Myocyte (in vitro differentiated cells): ENCODE measurements around the gene MAVS. TPM values are rescaled to one million over a fixed set of nuclear protein-coding genes. Genes with fewer than 3 reads are reported as not detected.
"Not testable (repeated sequence)": the region's sequence is repeated elsewhere in the genome, so short reads cannot be mapped to it uniquely, and the experiment has no call there.

Experiments used
- DNase-seq: peaks from one replicate; pipeline ENCODE4 v3.0.0-alpha.2; 2012; ENCODE audit warnings: low read depth
- total RNA-seq: library from RNA; depleted of rRNA; stranded (reverse); fragments of >200 nt; gene quantifications from 2 replicates; pipeline ENCODE4 v1.2.3, GENCODE V29; 2014

MAVS gene
- total RNA-seq, 1 donor from 2014 or later = 21.3 TPM

DNA sequence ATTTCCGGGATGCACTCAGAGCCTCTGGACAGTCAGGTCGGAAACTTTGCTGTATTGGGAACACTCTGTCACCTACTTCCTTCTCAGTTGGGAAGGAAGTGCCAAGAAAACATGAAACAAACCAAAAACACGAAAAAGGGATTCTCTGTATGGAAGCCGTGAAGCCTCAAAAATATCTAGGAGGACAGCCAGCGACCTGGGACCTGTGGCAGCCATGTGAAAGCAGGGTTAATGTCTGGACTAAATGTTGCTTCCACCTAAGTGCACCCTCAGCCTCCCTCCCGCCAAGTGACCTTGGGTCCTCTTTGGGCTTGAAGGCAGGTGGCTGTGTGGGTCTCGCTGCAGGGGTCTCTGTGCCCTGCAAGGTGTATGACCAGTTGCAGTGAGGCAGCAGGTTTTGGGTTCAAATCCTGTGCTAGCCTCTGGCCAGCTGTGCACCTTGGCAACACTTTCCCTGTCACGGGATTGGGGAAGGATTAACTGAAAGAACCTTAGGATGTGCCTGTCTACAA, 851 bp downstream of the MAVS start:
- DNase-seq = no peak

DNA sequence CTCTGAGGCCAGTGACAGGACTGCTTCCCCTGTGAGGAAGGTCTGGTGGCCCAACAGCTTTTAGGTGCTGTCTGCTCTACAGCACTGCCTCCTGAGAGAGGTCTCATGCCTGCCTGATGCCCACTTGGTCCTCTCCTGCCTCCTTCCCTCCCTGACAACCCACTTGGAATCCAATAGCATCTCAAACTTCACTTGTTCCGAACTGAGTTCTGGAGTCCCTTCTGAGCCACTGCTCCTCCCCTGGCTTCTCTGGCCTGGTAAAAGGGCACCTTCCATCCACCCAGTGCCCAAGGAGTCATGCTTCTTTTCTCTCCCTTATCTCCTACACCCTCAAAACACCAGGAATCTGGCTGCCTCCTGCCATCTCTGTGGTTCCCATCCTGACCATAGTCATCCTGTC, 1.9 kb downstream of the MAVS start:
- no peak for DNase-seq

DNA sequence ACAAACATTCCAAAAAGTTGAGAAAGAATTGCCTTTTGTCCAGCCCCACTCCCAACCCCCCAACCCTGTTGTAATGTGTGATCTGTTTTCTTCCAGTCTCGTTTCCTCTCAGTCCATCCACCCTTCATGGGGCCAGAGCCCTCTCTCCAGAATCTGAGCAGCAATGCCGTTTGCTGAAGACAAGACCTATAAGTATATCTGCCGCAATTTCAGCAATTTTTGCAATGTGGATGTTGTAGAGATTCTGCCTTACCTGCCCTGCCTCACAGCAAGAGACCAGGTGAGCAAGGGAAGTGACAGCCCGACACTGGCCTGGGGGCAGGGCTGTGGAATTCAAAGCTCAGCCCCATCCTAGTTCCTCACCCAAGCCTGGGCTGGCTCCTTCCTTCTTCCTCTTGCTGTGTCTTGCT, 7.8 kb downstream of the MAVS start:
- no peak for DNase-seq

DNA sequence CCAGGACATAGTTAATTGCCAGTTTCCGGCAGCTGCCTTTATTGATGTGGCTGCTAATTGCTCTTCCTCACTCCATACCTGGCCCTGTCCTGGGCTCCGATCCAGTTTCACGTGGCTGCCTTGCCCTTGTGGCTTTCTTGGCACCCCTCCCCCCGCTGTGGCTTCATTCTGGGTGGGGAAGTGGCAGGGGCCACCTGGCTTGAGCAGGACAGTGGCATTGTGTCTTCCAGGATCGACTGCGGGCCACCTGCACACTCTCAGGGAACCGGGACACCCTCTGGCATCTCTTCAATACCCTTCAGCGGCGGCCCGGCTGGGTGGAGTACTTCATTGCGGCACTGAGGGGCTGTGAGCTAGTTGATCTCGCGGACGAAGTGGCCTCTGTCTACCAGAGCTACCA, 10.8 kb downstream of the MAVS start:
- no peak for DNase-seq

DNA sequence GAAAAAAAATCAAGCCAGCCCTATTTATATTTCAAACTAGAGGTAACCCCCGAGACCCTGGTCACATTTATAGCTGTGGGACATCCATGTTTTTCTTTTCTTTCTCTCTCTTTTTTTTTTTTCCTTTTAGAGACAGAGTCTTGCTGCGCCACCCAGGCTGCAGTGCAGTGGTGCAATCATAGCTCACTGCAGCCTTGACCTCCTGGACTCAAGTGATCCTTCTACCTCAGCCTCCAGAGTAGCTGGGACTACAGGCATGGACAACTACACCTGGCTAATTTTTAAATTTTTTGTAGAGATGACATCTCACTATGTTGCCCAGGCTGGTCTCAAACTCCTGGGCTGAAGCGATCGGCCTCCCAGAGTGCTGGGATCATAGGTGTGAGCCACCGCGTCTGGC, 12.1 kb downstream of the MAVS start:
- DNase-seq = no peak

DNA sequence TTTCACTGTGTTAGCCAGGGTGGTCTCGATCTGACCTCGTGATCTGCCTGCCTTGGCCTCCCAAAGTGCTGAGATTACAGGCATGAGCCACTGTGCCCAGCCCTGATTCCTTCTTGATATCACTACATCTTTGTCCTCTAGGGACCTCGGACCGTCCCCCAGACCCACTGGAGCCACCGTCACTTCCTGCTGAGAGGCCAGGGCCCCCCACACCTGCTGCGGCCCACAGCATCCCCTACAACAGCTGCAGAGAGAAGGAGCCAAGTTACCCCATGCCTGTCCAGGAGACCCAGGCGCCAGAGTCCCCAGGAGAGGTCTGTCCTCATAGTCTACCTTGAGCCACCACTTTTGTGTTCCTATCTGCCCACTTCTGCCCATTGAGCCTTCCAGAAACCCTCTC, 14.6 kb downstream of the MAVS start:
- DNase-seq = no peak

DNA sequence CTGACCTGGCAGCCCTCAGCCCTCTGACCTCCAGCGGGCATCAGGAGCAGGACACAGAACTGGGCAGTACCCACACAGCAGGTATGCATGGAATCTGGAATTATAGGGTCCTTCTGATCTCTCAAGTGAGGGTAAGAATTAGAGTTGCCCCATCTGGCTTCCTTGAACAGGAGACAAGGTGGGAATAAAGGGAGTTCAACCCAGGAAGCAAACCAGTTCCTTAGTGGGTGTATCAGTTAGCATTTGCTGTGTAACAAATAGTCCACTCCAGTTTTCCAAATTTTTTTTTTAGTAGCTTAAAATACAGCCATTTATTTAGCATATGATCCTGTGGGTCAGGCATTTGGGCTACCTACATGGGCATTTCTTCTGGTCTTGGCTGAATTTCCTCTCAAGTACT, 15.7 kb downstream of the MAVS start:
- no peak for DNase-seq

DNA sequence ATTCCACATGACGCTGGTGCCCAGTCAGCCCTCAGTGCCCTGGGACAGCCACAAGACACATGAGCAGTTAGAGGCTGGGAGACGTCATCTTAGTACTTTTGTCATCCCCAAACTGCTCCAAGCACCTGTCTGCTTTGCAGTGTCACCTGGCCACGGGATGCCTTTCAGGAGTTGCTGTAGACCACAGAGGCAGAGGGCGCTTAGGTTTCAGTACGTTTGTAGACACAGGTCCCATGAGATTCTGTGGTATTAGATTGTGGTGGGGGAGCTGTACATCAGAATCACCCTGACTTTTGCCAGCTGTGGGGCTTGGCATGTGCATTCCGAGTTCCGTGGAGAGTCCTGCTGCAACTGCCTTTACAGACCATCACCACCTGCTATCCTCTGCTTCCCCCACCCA, 16.7 kb downstream of the MAVS start:
- peak; percentile 66 for DNase-seq

DNA sequence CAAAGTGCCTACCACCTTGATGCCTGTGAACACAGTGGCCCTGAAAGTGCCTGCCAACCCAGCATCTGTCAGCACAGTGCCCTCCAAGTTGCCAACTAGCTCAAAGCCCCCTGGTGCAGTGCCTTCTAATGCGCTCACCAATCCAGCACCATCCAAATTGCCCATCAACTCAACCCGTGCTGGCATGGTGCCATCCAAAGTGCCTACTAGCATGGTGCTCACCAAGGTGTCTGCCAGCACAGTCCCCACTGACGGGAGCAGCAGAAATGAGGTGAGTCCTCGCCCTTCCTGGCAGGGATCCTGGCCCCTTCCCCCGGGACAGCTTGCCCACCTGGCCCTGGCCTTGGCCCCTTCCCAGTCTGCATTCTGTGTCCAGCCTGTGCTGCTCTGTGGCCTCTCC, 17.9 kb downstream of the MAVS start:
- no peak for DNase-seq

DNA sequence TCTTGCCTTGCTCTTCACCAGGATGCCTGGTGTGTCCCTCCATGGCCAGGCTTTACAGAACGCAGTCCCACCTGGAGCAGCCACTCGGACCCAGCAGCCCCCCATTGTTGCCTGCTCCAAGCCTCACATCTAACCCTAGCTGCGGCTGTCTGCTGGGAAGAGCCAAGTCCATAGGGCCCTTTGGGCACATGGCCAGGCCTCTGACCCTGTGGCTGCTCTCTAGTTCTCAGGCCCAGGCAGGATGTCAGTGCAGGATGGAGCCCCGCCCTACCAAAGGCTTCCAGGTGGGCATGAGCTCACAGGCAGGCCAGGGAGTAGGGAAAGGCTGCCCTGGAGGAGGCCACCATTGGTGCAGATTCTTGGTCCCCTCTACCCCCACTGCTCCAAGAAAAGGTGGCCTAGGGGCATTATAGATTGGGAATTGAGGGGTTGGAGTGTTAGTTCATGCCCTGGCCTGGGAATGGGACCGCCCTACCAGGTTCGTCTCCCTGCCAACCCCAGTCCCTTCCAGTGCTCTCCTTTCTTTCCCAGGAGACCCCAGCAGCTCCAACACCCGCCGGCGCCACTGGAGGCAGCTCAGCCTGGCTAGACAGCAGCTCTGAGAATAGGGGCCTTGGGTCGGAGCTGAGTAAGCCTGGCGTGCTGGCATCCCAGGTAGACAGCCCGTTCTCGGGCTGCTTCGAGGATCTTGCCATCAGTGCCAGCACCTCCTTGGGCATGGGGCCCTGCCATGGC, 18.7 kb downstream of the MAVS start:
- no peak for DNase-seq

DNA sequence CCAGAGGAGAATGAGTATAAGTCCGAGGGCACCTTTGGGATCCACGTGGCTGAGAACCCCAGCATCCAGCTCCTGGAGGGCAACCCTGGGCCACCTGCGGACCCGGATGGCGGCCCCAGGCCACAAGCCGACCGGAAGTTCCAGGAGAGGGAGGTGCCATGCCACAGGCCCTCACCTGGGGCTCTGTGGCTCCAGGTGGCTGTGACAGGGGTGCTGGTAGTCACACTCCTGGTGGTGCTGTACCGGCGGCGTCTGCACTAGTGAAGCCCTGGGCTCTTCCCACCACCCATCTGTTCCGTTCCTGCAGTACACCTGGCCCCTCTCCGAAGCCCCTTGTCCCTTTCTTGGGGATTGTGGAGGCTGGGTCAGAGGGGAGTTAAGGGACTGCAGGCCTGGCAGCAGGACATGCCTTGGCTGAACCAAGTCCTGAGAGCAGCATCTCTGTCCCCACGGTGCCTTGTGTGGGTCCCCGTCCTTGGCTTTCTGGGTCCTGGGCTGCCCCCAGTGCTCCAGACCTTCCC, 19.3 kb downstream of the MAVS start:
- DNase-seq = no peak

DNA sequence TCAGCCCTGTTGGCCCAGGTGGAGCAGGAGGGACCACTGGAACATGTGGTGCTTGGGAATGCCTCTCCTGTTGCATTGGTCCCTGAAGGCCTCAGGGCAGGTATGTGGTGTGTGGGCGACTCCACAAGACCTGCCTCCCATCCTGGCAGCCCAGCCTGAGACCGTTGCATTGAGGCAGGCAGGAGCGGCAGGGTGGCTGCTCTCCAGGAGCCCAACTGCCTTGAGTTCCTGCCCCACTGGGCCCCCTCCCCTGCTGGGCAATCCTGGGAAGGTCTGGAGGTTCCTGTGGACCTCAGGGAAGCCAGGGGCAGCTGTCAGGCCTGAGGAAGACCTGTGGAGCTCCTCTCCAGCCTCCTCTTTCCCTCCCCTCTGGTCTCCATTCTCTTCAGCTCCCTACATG, 19.8 kb downstream of the MAVS start:
- DNase-seq = no peak

DNA sequence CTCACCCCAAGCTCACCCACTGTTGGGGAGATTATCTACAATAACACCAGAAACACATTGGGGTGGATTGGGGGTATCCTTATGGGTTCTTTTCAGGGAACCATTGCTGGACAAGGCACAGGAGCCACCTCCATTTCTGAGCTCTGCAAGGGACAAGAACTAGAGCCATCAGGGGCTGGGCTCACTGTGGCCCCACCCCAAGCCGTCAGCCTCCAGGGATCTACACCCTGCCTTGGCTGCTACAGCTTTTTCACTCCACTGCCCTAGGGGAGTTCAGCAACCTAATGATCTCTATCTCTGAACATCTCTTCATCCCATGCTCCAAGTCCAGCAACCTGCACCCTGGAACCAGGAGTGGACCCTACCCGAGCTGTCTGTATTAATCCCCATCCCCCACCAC, 21.2 kb downstream of the MAVS start:
- DNase-seq = no peak

DNA sequence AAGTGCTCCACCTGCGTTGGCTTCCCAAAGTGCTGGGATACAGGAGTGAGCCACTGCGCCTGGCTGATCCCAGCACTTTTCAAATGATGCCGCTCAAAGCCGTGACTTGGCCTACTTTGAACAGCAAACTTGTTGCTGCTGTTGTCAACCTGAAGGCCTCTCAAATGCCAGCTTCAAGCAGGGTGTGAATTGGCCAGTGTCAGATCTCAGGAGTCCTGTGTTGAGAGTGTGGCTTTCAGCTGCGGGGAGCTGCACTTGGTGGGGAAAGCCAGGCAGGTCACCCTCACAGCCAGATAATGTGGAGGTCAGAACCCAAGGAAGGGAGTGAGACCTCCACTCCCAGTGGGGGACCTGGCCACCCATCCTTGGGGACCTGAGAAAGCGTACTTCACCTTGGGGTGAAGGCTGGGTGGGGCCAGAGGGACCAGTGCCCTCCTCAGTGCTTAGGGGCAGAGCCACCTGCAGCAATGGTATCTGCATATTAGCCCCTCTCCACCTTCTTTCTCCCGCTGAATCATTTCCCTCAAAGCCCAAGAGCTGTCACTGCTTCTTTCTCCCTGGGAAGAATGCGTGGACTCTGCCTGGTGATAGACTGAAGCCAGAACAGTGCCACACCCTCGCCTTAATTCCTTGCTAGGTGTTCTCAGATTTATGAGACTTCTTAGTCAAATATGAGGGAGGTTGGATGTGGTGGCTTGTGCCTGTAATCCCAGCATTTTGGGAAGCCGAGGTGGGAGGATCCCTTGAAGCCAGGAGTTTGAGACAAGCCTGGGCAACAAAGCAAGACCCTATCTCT, 23.4 kb downstream of the MAVS start:
- no peak for DNase-seq

DNA sequence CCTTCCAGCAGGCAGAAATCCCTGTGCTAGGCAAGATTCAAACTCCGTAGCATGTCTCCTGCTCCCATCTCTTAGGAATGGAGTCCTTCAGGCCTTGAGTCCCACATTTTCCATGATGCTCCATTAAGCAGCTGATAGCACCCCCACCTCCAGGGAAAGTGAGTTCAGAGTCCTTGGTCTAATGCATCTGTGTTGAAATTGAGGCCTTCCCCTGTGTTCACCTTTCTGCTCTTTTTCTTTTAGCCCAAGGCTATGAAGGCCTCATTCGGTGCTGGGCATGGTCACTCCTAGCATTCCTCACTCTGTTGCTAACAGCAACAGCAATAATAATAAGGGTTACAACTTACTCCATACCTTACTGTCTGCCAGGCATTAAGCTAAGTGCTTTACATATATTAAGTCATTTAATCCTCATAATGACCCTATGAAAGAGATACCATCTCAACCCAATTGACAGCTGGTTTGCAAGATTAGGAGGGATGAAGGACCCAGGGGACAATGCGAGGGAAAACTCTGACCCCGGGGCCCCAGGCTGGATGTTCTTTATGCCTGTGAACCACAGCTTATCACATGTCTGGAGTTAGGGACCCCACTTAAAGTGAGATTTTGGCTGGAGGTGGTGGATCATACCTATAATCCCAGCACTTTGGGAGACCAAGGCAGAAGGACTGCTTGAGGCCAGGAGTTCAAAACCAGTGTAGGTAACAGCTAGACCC, 25.1 kb downstream of the MAVS start:
- no peak for DNase-seq

DNA sequence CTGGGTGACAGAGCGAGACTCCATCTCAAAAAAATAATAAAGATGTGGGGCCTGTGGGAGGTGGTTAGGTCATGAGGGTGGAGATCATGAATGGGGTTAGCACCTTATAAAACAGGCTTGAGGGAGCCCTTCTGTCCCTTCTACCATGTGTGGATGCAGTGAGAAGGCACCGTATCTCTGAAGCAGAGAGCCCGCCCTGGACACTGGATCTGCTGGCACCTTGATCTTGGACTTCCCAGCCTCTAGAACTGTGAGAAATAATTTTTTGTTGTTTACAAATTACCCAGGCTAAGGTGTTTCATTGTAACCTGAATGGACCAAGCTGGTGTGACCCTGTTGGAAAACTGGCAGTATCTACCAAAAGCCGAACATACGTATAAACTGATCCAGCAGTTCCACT, 26.9 kb downstream of the MAVS start:
- DNase-seq = no peak

DNA sequence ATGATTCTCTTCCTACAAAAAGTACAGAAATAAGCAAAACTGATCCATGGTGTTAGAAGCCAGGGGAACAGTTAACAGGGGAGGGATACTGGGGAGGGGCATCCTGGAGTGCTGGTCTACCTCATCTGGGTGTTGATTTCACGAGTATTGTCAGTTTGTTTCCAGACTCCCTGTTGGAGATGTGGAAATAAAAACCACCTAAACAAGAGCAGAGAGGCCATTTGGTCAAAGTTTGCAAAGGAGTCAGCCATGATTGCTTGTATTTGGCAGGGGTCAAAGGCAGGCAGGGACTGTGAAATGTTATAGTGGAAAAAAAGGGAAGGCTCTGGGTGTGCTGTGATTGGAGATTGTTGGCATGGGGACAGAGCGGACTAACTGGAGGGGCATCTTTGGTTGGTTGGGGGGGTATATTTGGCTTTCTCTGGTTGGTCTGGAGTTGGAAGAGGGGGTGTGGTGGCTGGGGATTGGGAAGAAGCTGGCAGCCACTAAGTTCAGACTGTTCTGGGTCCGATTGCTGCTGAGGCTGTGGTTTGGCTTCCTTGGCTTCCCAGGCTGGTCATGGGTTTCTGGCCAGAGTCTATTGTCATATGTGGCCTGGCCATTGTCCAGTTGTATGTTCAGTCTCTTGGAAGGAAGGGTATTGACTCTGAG, 27.7 kb downstream of the MAVS start:
- peak; percentile 71 for DNase-seq

DNA sequence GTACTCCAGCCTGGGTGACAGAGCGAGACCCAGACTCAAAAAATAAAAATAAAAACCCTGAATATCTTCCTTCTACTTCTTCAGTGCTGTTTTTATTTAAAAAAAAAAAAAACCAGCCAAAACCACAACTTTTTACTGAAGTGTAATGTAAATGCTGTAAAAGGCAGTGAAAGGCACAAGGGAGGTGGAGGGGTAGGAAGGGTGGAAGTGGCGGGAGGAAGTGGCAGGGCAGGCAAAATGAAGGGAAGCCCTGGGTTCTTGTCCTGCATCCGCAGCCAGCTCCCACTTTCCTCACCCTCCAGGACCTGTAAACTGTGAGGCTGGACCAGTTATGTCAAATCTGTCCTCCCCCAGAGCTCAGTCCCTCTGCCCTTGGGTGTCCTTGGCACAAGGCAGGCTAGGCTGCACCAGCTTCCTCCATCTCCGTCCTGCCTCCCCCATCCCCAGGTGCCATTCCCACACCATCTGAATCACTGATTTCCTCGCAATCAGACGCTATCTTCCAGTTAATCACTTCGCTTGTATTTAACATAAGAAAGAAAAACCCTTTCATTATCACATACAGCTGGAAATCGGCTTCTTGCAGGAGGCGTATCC, 28.8 kb downstream of the MAVS start:
- DNase-seq = no peak

DNA sequence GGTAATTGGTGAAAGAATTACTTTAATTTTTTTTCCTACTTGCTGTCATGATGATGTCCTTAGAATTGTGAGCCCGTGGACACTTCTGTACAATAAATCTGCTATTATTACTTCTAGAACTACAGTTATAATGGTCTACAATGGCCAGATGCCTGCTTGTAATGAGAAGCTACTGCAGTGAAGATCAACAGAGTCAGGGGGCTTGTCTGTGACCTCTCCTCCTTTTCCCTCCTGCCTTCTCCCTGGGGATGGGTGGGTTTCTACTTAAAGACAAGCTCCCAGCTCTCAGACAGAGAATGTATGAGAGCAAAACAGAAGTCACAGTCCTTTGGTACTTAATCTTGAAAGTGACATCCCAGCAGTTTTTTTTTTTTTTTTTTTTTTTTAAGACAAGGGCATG, 29.4 kb downstream of the MAVS start:
- no peak for DNase-seq

DNA sequence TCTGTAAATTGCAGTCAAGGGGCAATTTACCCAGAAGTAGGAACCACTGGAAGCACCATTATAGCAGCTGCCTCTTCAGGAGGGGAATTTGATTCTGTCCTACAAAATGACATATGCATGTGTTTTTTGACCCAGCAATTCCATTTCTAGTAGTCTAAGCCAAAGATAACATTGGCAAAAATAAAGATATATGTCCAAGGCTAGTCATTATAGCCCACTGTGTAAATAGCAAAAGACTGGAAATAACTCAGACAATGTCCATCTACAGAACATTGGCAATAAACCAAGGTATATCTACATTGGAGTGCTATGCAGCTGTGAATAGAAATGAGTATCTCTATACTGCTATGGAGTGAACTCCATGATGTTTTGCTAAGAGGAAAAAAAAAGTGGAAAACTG, 30.0 kb downstream of the MAVS start:
- DNase-seq = no peak

DNA sequence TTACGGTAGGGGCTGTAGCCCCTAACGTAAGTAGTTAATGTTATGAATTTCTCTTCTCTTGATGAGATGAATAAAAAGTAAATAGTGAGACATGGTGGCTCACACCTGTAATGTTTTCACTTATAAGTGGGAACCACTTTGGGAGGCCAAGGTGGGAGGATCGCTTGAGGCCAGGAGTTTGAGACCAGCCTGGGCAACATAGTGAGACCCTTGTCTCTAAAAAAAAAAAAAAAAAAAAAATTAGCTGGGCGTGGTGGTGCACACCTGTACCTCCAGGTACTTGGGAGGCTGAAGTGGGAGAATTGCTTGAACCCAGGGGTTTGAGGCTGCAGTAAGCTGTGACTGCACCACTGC, 32.3 kb downstream of the MAVS start:
- DNase-seq = not testable (repeated sequence)
